Fibroblast of villous mesenchyme (primary cell): ENCODE data around the gene SH3TC2. TPM values are rescaled to one million over a fixed set of nuclear protein-coding genes. Genes with fewer than 3 reads are reported as not detected.

Experiments used
- DNase-seq: peaks from one replicate; pipeline ENCODE4 v3.0.0-alpha.2; 2010; ENCODE audit warnings: low read depth
- H3K4me3 ChIP-seq: 2 replicates; pipeline ENCODE4 v1.5.1; 2011; ENCODE audit warnings: low read depth, mild to moderate bottlenecking, low read length
- CTCF ChIP-seq: IDR thresholded peaks from 2 replicates; pipeline ENCODE4 v1.5.1; 2012; ENCODE audit warnings: low read depth, mild to moderate bottlenecking, low read length; ENCODE audit not compliant: insufficient read depth
- total RNA-seq: library from RNA; depleted of rRNA; stranded (reverse); fragments of >200 nt; gene quantifications from 2 replicates; pipeline ENCODE4 v1.2.3, GENCODE V29; 2012

SH3TC2 gene
- total RNA-seq, 1 donor = 13.4 TPM

GRCh38 chr5:148972396-148972795 is 90.5 kb downstream of the SH3TC2 start:
- H3K4me3 ChIP-seq = no peak overlapping the region
- no peak for DNase-seq
- no peak for TF ChIP-seq CTCF

- no peak for TF ChIP-seq CTCF
- H3K4me3 ChIP-seq = no peak overlapping the region
- DNase-seq = no peak
Observed at GRCh38 chr5:148970876-148971275, 92.0 kb downstream of the SH3TC2 start.

GRCh38 chr5:148970228-148970627 is 92.6 kb downstream of the SH3TC2 start:
- DNase-seq = no peak
- H3K4me3 ChIP-seq = no peak overlapping the region
- no peak for TF ChIP-seq CTCF

- no peak for TF ChIP-seq CTCF
- DNase-seq = no peak
- H3K4me3 ChIP-seq = no peak overlapping the region
Observed at GRCh38 chr5:148969291-148969690, 93.6 kb downstream of the SH3TC2 start.

GRCh38 chr5:148968311-148968710 is 94.6 kb downstream of the SH3TC2 start:
- DNase-seq = no peak
- no peak overlapping the region for H3K4me3 ChIP-seq
- no peak for TF ChIP-seq CTCF

GRCh38 chr5:148967783-148968182 is 95.1 kb downstream of the SH3TC2 start:
- no peak overlapping the region for H3K4me3 ChIP-seq
- TF ChIP-seq CTCF = no peak
- DNase-seq = no peak

GRCh38 chr5:148966938-148967337 is 95.9 kb downstream of the SH3TC2 start:
- no peak overlapping the region for H3K4me3 ChIP-seq
- no peak for DNase-seq
- no peak for TF ChIP-seq CTCF
